HG02981 (cell line): Measurements from ENCODE around the gene PEMT.

Experiments
- ATAC-seq: cut with Tn5 transposase; IDR thresholded peaks from one replicate; pipeline ENCODE4 v1.9.1; 2021; ENCODE audit warnings: mild to moderate bottlenecking, moderate library complexity; ENCODE audit not compliant: unreplicated experiment

Gene PEMT

DNA sequence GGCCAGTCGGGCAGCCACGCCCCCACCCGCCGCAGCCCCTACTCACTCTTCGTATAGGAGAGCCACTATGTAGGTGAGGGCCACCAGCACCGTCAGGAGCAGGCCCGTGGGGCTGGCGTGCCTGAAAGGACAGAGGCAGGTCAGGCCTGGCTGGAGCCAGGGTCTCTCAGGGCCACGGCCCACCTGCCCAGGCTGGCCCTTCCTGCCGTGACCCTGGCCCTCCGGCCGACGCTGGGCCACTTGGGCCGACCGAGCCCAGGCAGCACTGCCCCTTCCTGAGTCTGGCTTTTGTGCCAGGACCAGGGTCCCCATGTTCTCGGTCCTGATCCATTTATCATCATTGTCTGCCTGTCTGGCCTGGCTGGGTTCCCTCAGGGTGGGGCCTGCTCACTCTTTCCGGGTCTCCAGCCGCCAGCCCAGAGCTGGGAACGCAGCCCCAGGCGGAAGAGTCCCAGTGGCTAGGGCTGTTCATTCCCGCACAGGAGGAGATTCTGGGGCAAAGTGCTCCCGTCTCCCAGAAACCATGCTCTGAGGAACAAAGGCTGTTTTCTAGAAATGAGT is 85.2 kb downstream of the PEMT start:
- ATAC-seq, result no peak

DNA sequence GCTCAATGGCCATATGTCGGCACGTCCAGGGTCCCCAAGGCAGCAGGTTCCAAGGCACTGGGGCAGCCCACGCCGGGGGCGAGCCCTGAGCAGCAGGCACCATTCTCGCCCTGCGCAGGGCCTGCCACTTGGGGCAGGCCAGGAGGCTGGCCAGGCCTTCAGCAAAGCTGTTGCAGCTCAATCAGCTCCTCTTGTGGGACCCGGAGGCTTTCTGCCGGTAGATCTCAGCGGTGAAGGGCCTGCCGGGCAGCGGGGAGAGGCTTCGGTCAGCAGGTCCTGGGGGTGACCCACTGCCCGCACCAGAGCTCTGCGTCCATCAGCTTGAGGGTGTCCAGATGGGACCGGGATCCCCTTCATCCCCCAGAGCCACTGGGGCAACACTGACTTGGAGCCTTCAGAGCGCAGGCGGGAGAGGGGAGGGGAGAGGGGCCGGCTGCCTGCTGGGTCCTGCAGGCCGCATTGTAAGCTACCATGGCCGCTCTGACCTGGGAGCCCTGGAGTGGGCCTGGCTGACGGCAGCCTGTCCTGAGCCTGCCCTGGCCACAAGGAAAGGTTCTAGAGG is 85.8 kb downstream of the PEMT start:
- ATAC-seq, result no peak

DNA sequence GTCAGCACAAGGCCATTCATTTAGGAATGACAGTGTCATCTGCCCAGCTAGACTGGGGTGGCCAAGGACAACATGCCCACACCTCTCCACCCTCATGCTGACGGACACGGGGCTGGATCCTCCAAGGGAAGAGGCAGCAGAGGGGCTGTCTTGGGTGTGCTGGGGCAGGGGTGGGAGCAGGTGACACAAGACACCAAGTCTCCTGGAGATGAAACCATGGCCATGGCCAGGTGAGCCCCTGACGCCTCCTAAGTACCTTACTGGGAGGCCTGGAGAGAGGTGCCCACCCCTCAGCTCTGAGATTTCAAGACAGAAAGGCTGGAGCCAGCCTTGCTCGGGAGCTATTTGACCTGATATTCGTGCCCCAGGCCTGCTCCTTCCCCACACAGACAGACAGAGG is 86.4 kb downstream of the PEMT start:
- no peak for ATAC-seq

DNA sequence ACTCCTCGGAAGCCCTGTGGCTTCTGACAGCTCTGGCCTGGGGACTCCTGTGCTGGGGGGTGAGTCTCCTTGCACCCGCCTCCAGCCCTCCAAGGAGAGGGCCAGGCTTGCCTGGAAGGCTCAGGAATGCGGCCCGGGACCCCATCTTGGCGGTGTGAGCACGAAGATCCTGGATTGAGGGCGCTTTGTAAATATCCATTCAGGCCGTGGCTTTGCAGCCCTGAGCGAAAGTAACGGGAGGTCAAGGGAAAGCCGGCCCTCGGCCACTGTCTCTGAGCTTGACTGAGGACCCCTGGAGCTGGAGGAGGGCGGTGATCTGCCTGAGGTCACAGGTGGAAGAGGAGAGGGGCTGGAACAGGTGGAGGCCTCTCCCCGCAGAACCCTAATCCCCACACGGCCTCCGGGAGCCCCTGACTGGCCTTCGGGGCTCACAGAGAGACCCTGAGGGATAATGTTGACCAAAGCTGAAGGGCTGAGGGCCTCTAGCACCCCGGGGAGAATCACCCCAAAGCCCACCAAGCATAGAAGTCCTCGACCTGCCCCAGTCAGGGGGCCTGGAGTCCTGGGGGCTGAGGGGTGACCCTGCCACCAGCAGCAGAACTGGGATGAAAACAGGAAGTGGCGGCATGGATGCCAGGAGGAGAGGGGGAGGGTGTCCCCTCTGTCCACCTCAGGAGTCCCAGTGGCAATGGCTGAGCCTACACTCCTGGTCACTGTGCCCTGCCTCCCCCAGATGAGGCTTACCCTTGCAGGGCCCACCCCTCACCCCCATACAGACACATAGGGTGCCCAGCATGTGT is 87.0 kb downstream of the PEMT start:
- no peak for ATAC-seq

DNA sequence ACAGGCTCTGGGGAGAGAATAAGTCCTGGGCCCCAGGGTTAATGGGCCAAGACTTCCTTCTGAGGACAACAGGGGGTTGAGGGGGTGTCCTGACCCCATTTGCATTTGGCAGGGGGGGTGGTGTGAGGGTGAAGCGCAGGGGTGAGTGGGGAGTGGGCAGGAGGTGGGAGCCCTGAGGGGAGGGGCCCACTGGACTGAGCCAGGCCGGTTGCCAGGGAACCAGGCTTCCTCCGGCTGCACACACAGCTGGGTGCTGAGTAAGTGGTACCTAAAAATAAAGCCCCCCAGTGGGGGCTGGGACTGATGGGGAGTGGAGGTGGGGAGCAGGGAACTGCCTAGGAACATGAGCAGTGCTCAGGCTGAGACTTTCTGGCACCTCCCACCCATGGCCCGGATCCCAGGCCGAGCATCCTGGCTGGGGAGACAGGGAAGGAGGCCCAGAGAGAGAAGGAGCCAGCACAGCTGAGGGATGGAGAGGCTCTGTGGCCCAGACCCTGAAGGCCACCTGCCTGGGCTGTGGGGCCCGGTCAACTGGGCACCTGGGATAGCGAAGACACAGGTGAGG is 87.9 kb downstream of the PEMT start:
- ATAC-seq, result no peak

DNA sequence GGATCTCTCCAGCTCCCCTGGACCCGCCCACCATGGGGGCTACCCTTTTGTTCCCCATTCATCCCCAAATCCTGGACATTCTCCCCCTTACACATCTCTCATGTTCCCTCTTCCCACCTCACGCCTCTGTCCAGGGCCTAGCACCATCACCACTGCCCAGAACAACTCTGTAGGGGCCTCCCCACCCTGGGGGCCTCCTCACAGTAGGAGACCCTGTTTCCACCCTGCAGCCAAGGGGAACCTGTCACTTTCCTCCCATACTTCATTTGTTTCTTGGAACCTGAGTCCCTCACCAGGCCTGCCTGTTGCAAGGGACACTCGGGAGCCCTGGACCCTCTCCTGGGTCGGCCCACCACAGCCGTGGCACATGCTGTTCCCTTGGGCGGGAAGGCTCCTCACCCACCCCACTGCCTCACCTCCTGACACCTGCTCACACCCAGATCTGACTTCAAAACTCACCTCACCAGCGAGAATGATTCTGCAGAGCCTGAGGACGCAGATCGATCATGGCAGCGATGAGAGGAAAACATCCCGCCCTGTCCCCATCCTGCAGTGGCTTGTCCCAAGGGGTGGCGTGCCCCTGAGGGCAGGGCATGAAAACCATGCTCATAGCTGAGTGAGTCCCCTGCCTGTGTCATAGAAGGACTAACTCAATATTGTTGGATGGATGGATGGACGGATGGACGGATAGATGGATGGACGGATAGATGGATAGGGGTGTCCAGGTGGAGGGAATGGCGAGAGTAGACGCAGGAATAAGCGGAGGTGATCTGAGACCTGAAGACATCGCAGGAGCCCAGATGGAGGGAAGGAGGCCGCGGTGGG is 88.6 kb downstream of the PEMT start:
- no peak for ATAC-seq

DNA sequence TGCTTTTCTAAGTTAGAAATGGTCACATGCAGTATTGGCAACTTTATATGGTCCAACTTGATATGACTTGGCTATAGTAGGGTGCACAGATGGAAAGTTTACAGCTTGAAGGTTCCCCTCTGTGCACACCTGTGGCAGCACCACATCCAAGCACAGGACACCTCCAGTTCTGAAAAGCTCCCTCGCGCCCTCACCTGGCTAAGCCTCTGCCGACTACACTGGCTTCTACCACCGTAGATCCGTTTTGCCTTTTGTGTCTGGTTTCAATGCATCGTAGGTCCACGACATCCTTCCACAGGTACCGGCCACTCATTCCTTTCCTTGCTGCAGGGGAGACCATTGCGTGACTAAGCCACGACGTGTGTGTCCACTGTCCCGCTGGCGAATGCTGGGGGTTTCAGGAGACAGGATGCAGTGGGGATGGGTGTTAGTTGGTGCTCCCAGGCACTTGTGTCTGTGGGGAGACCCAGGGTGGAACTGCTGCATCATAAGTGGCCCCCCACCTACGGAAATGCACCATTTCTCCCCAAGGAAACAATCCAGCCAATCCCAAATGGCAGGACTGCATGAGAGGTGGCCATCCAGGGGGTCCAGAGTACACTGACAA is 90.4 kb downstream of the PEMT start:
- no peak for ATAC-seq

DNA sequence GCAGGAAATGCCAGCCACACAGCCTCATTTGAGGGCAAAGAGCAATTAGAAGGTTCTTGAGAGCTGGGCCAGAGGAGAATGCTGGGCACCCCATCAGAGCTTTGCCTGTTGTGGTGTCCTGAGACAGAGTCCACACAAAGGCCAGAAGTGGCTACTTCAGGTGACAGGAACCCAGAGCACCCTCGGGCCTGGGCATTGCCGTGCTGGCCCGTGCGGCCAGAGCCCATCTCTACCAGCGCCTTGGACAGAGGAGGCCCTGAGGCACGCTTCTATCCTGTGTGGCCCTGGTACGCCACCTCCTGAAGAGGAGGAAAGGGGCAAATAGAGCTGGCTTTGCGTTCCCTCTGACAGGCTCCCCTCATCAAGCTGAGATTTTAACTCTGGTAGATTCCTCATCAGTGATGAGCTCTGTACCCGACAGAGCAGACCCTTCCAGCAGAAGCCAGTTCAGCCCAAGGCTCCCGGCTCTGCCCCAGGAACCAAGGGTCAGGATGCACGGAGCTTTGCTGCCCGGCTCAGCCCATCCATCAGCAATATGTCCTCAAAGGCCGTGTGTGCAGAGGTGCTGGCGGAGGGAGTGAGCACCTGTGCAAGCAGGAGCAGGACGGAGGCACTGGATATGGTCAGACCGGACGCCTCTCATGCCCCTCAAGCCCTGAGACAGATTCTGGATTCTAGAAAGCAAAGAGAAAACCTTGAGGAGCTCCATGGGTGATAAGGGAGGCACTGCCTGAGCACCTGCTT is 91.9 kb downstream of the PEMT start:
- ATAC-seq, result no peak

DNA sequence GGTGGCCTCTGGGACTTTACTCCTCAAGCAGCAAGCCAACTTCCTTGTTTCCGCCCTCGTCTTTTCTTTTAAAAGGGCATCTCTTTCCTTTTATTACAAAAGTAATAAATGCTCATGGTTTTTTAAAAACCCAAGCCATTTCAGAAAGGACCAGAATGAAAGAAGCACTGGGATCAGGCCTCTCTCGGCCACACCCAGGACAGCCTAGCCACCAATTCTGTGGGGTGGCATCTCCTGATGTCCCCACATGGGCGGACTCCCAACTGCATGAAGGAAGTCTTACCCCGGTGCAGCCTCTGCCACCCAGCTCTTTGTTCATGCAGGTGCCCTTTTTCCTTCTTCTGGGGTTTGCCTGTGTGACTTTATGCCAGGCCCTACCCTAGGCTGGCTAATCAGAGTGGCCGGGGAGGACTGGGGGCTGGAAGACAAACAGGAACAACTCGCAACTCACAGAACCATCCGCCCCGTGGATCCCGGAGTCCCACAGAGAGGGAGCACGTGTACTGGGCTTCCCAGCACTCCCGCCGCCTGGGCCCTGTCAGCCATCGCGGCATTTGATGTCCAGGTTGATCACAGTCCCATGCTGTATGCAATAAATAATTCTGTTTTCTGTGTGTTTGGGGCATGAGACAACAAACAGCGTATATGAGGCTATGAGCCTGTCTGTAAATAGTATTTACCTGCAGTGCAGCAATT is 92.8 kb downstream of the PEMT start:
- no peak for ATAC-seq

DNA sequence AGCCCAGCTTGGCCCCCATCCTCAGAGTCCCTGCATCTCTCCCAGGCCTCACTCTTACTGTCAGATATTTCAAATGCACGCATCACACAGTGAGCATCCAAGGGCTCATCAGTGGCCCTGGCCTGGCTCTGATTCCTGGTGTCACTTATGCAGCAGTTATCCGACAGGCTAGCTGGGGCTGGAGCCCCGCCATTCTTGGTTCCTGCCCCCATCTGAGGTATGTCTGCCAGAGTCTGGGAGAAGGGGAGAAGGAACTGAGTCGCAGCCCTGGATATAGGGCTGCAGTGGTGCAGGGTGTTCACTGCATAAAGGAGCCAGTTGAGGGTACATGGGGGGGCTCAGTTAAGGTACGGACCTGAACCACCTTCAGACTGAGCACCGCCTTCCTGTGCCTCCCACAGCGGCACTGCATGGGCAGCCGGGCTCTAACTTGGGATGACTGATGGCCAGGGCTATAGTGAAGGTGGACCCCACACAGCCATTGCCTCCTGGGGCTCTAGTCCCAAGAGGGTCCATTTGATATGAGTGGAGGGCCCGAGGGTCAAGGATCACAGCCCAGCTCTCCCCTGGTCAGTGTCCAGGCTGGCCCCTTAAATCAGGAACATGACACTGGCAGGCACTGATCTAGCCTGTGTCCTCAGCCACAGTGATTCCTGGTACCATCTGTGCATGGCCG is 93.5 kb downstream of the PEMT start:
- no peak for ATAC-seq

DNA sequence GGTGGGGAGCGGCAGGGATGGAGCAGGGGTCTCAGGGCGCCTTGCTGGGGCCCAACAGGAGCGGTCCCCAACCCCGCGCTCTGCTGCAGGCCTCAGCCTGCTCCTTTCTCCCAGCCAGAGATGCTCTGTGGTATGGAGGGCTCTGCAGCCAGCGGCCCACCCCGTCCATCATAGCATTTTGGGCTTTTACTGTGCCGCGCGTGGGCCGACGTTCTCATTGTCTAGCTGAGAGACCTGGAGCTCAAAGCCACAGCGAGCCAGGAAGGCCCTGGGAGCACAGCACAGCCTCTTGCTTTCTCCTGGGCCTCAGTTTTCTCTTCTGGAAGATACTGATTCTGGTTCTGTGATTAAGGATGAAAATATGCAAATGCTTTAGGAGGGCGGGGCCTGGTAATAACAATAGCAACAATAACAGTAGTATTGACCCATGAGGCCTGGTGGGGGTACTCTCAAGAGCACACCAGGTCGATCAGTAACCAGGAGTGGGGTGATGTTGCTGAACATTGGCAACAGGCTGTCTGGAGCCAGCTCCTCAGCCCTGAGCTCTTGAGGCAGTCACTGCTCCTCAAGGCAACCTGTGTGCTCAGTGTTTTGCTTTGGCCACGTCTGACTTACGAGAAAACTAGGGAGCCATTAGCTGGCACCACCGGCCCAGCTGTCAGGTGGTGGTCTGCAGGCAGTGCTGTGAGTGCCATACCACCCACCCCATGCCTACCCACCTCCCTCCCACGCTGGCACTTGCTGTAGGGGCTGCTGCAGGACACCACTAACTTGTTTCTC is 94.3 kb downstream of the PEMT start:
- no peak for ATAC-seq

DNA sequence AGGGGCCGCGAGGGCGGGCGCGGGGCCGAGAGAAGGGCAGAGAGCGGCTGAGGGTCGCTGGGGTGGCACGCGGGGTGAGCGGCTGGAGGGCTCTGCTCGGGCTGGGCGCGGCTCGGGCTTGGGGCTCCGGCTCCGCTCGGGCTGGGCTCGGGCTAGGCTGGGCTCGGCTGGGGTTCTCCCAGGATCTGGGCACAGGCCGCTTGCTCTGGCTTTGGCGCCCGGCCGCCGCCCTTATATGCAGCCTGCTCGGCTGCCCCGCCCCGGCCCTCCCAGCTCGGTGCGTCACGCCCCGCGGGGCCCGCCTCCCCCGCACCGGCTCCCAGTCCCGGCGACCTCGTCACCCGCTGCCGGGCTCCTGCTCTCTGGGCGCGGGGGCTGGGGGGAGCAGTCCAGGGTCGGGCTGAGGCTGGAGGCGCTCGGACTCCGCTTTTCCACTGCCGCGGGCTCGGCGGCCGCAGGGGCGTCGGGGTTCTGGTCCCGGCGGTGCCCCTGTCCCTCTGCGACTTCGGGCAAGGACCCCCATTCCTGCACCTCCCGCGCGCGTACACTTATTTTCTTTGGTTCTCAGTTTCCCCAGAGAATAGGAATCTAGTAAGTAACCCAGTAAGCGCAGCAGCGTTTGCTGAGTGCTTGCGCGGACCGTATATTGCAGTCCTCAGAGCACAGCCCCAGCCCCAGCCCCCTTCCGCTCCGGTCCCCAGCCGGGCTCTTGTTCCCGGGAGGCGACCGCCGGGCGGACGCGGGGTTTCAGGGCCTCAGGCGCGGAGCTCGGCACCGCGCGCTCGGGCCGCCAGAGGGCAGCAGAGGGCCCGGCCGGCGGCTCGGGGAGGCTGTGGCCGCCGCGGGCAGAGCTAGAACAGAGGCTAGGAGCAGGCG is 95.1 kb downstream of the PEMT start, which contains the start of gene RASD1:
TSS of gene RASD1 (minus strand) at position 207 of the 876 bp plus-strand sequence. CDS start 214 bp downstream, outside the sequence.
- peak; percentile 67 for ATAC-seq

DNA sequence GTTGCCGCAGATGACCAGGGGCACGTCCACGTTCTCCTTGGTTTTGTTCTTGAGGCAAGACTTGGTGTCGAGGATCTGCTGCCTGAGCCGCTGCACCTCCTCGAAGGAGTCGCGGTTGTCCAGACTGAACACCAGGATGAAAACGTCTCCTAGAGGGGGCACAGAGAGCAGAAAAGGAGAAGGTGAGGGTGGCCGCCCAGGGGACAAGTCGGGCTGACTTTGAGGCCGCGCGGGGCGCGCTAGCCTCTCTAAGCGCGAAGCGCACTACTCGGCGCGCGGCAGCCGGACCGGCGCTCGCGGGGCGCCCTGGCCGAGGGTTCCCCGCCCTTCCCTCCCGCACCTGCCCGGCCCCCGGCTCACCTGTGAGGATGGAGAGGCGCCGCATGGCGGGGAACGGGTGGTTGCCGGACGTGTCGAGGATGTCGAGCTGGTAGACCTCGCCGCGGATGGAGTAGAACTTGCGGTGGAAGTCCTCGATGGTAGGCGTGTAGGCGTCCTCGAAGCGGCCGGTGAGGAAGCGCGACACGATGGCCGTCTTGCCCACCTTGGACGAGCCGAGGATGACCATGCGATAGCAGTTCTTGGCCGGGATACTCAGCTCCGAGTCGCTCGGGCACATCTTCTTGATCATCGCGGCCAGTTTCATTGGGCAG is 95.8 kb downstream of the PEMT start:
- ATAC-seq, result no peak

DNA sequence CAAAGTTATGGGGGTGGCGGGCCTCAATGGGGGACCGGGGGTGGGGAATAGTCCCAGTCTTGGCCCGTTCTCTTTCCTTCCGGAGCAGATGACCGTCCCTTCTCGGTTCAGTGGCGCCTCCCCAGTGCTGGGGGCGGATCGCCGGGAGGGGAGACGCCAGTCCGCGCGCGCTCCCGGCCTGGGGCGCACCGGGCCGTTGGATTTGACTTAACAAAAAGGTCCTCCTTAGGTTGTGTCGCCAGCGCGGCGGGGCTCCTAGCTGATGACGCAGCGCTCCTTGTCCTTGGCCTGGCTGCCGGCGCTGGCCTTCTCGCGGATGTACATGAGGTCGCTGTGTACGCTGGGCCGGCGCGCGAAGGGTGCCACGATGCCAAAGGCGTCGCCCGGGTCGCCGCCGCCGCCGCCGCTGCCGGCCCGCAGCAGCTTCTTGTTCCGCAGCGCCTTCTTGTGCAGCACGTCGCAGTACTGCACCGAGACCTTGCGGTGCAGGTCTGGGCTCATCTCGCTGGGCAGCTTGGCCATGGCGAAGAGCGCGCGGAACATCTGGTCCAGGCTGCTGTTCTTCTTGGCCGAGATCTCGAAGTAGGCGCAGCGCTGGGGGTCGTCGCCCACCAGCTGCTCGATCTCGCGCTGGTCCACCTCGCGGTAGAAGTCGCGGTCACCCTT is 96.5 kb downstream of the PEMT start:
- no peak for ATAC-seq

DNA sequence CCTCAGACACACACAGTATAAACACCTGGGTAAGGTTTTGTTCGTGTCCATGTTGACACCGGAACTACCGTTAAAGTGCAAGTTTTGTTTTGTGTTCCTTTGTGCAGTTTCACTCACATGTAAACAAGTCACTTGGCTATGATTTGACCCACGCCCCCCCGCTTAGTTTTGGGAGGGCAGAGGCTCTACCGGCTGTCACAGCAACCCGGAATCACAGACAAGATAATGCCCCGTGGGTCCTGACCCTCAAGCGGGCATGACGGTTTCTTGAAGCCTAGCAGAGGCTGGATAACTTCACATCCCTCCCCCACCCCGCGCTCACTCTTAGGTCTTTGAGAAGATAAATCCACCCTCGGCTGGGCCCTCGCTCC is 97.0 kb downstream of the PEMT start:
- ATAC-seq, result no peak

DNA sequence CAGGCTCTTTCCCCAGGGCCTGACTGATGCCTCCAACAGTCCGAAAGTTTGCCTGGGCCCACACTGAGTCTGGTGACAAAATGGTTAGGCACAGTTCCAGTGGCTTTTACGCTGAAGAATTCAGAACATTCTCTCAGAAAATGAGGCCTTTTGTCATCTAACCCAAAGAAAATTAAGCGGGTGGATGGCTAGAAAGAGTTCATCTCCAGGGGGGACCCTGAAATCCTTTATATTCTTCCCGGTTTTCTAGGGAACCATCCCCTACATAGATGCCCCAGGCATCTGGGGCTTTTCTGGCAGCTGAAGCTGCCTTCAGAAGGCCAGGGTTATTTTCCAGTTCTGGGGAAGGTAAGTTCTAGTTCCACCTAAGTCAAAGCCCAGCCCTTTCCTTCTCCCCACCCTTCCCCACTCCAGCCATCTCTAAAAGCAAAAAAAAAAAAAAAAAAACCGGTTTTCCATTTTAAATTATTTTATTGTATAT is 97.5 kb downstream of the PEMT start:
- no peak for ATAC-seq
